B cell (primary cell): ENCODE results near the gene C4orf17.

Source experiments
- CTCF ChIP-seq: fragments of 200-600 bp; IDR thresholded peaks from one replicate; pipeline ENCODE4 v1.8.0; 2022; ENCODE audit warnings: antibody characterized with exemption, mild to moderate bottlenecking
- EZH2 ChIP-seq: IDR thresholded peaks from 2 replicates; pipeline ENCODE4 v1.6.1; 2012; ENCODE audit warnings: borderline replicate concordance, low read depth, mild to moderate bottlenecking, moderate library complexity, low read length; ENCODE audit not compliant: insufficient read depth, poor library complexity, severe bottlenecking

GRCh38 chr4:99574530-99575324 is 63.9 kb downstream of the C4orf17 start, which contains the start of gene MTTP:
- no peak for TF ChIP-seq CTCF
- no peak for TF ChIP-seq EZH2
